GM23338 (cell line): ENCODE results near the gene FIBP. TPM values are rescaled to one million over a fixed set of nuclear protein-coding genes. Genes with fewer than 3 reads are reported as not detected.
A peak's percentile ranks its signal among the peaks of the same experiment; 100 is the strongest.

ENCODE experiments used
- ATAC-seq: fragments of 200-7000 bp; cut with Tn5 transposase; 3 replicates; pipeline ENCODE4 v1.9.1; 2020
- DNase-seq: peaks from one replicate; pipeline ENCODE4 v3.0.0-alpha.2; 2015; ENCODE audit warnings: low spot score
- H2AFZ ChIP-seq: fragments of 200-600 bp; sonication (generic); 2 replicates; pipeline ENCODE4 v1.8.0; 2016; ENCODE audit warnings: antibody characterized with exemption, mild to moderate bottlenecking, moderate library complexity
- H3F3A ChIP-seq: fragments of 200-600 bp; sonication (generic); replicated peaks from 2 replicates; pipeline ENCODE4 v1.8.0; 2017; ENCODE audit warnings: antibody characterized with exemption, mixed run types, low read depth
- H3K27ac ChIP-seq: fragments of 200-600 bp; sonication (generic); 2 replicates; pipeline ENCODE4 v1.6.1; 2016; ENCODE audit warnings: low read depth
- H3K27me3 ChIP-seq: fragments of 200-600 bp; sonication (generic); 2 replicates; pipeline ENCODE4 v1.8.0; 2016; ENCODE audit warnings: mild to moderate bottlenecking, mixed run types, moderate library complexity; ENCODE audit not compliant: insufficient read depth
- H3K36me3 ChIP-seq: fragments of 200-600 bp; sonication (generic); 2 replicates; pipeline ENCODE4 v1.8.0; 2016; ENCODE audit warnings: mild to moderate bottlenecking; ENCODE audit not compliant: insufficient read depth
- H3K4me1 ChIP-seq: fragments of 200-600 bp; sonication (generic); 2 replicates; pipeline ENCODE4 v1.8.0; 2016; ENCODE audit warnings: mild to moderate bottlenecking, moderate library complexity; ENCODE audit not compliant: insufficient read depth
- H3K4me2 ChIP-seq: fragments of 200-600 bp; sonication (generic); 2 replicates; pipeline ENCODE4 v1.7.1; 2017; ENCODE audit warnings: mixed run types
- H3K4me3 ChIP-seq: fragments of 200-600 bp; sonication (generic); 2 replicates; pipeline ENCODE4 v1.6.1; 2016; ENCODE audit warnings: mixed run types
- H3K79me2 ChIP-seq: fragments of 200-600 bp; sonication (generic); replicated peaks from 2 replicates; pipeline ENCODE4 v1.8.0; 2017; ENCODE audit warnings: mild to moderate bottlenecking; ENCODE audit not compliant: insufficient read depth
- H3K9me2 ChIP-seq: fragments of 200-600 bp; sonication (generic); 2 replicates; pipeline ENCODE4 v1.8.0; 2017; ENCODE audit not compliant: insufficient read depth
- H4K20me1 ChIP-seq: fragments of 200-600 bp; sonication (generic); replicated peaks from 2 replicates; pipeline ENCODE4 v1.8.0; 2017; ENCODE audit warnings: mild to moderate bottlenecking; ENCODE audit not compliant: insufficient read depth
- H3K27ac Mint-ChIP-seq: 2 replicates; pipeline ENCODE4 v1.8.0; 2020; ENCODE audit warnings: inconsistent platforms, mild to moderate bottlenecking, moderate library complexity, mixed read lengths
- H3K27me3 Mint-ChIP-seq: 3 replicates; pipeline ENCODE4 v1.8.0; 2022; ENCODE audit warnings: low read depth, mild to moderate bottlenecking, moderate library complexity, mixed read lengths, inconsistent platforms; ENCODE audit not compliant: insufficient read depth, poor library complexity
- H3K36me3 Mint-ChIP-seq: 3 replicates; pipeline ENCODE4 v1.8.0; 2021; ENCODE audit warnings: low read depth, mild to moderate bottlenecking, inconsistent platforms, moderate library complexity, mixed read lengths
- H3K4me1 Mint-ChIP-seq: 3 replicates; pipeline ENCODE4 v1.8.0; 2020; ENCODE audit warnings: mild to moderate bottlenecking, inconsistent platforms, mixed read lengths
- H3K4me3 Mint-ChIP-seq: 3 replicates; pipeline ENCODE4 v1.8.0; 2021; ENCODE audit warnings: moderate library complexity, mild to moderate bottlenecking, inconsistent platforms, mixed read lengths
- H3K9me3 Mint-ChIP-seq: 3 replicates; pipeline ENCODE4 v1.8.0; 2020; ENCODE audit warnings: moderate library complexity, mild to moderate bottlenecking, inconsistent platforms, mixed read lengths
- CREB1 ChIP-seq: fragments of 250-450 bp; sonication (Bioruptor Pico); IDR thresholded peaks from 2 replicates; pipeline ENCODE4 v1.5.0; 2020; ENCODE audit warnings: low read depth, mild to moderate bottlenecking, moderate library complexity
- EZH2 ChIP-seq: fragments of 200-600 bp; sonication (generic); IDR thresholded peaks from one replicate; pipeline ENCODE4 v1.8.0; 2017; ENCODE audit warnings: antibody characterized with exemption, mild to moderate bottlenecking, low read depth; ENCODE audit not compliant: unreplicated experiment
- EZH2phosphoT487 ChIP-seq: fragments of 200-600 bp; sonication (generic); IDR thresholded peaks from one replicate; pipeline ENCODE4 v1.8.1; 2018; ENCODE audit warnings: antibody characterized with exemption; ENCODE audit not compliant: unreplicated experiment
- JUNB ChIP-seq: IDR thresholded peaks from one replicate; pipeline ENCODE4 v1.6.1; 2016; ENCODE audit warnings: antibody characterized with exemption; ENCODE audit not compliant: unreplicated experiment
- NANOG ChIP-seq: IDR thresholded peaks from 2 replicates; pipeline ENCODE4 v1.6.1; 2016; ENCODE audit warnings: antibody characterized with exemption, borderline replicate concordance
- POLR2AphosphoS5 ChIP-seq: IDR thresholded peaks from 2 replicates; pipeline ENCODE4 v1.6.1; 2016; ENCODE audit warnings: antibody characterized with exemption, low read depth
- REST ChIP-seq: IDR thresholded peaks from one replicate; pipeline ENCODE4 v1.6.1; 2018; ENCODE audit warnings: antibody characterized with exemption; ENCODE audit not compliant: unreplicated experiment
- STAT1 ChIP-seq: IDR thresholded peaks from one replicate; pipeline ENCODE4 v1.6.1; 2016; ENCODE audit warnings: antibody characterized with exemption; ENCODE audit not compliant: unreplicated experiment
- ZNF114 ChIP-seq: fragments of 250-450 bp; sonication (Bioruptor Pico); IDR thresholded peaks from 2 replicates; pipeline ENCODE4 v1.5.0; 2020; ENCODE audit warnings: mild to moderate bottlenecking, moderate library complexity
- ZNF331 ChIP-seq: fragments of 250-450 bp; sonication (Bioruptor Pico); IDR thresholded peaks from 2 replicates; pipeline ENCODE4 v1.5.0; 2020; ENCODE audit warnings: low read depth, mild to moderate bottlenecking, moderate library complexity
- ZNF462 ChIP-seq: fragments of 250-450 bp; sonication (Bioruptor Pico); IDR thresholded peaks from 2 replicates; pipeline ENCODE4 v1.5.0; 2020; ENCODE audit warnings: mild to moderate bottlenecking, moderate library complexity
- polyA plus RNA-seq: library from polyadenylated mRNA; unstranded; fragments of >200 nt; fragmentation: Nextera tagmentation; extraction: Ambion mirVana; gene quantifications from 2 replicates; pipeline ENCODE4 v1.2.1, GENCODE V29; 2016
- total RNA-seq: library from RNA; depleted of rRNA; stranded (reverse); fragments of >200 nt; shearing (Covaris generic); gene quantifications from 2 replicates; pipeline ENCODE4 v1.2.3, GENCODE V29; 2014
- TF ChIP-seq, protein P1 (sequence below), 2 experiments: fragments of 200-600 bp in 1 of 2; sonication (generic) in 1 of 2; conservative IDR thresholded peaks; 2 replicates each; pipeline versions ENCODE4 v1.5.1 to v1.6.1; 2016 to 2017; ENCODE audit warnings: antibody characterized with exemption in 2 of 2, low read depth in 2 of 2, mild to moderate bottlenecking in 2 of 2, moderate library complexity in 1 of 2
- TF ChIP-seq, protein P2 (sequence below): IDR thresholded peaks from 2 replicates; pipeline ENCODE4 v1.6.1; 2016; ENCODE audit warnings: antibody characterized with exemption

FIBP gene
- total and polyA plus RNA-seq, 2 experiments from 2014 or later, result 79.0 to 102 TPM

- H3K4me1 ChIP-seq, result peaks cover 24% of the 10 kb centered on the region
- H3K9me2 ChIP-seq, result no peaks in the 10 kb centered on the region
- Mint-ChIP-seq H3K9me3 (peaks cover 2% of the 10 kb centered on the region; the same call in 1 of the 3 replicates), H3K4me1 (peaks cover 31% of the 10 kb centered on the region), H3K36me3 (peaks cover 45% of the 10 kb centered on the region), H3K27ac (peak overlapping the region; percentile 99), H3K4me3 (peak overlapping the region; percentile 98), H3K27me3 (peaks cover 32% of the 10 kb centered on the region)
- H3K4me2 ChIP-seq, result peak overlapping the region; percentile 89
- peaks cover 22% of the 10 kb centered on the region for H4K20me1 ChIP-seq
- H3F3A ChIP-seq, result peaks cover 39% of the 10 kb centered on the region
- H2AFZ ChIP-seq, result peak overlapping the region; percentile 95; the same call in 1 of the 2 replicates
- peaks cover 23% of the 10 kb centered on the region for H3K27me3 ChIP-seq
- no peak for DNase-seq
- peaks cover 14% of the 10 kb centered on the region; the same call in 1 of the 2 replicates for H3K36me3 ChIP-seq
- TF ChIP-seq NANOG (no peak), EZH2phosphoT487 (no peak), REST (no peak), ZNF114 (CRISPR knock-in tag) (no peak), JUNB (no peak), POLR2AphosphoS5 (no peak), CREB1 (CRISPR knock-in tag) (no peak), ZNF331 (no peak), STAT1 (no peak), ZNF462 (CRISPR knock-in tag) (no peak), EZH2 (no peak)
- TF ChIP-seq, protein P1, sequence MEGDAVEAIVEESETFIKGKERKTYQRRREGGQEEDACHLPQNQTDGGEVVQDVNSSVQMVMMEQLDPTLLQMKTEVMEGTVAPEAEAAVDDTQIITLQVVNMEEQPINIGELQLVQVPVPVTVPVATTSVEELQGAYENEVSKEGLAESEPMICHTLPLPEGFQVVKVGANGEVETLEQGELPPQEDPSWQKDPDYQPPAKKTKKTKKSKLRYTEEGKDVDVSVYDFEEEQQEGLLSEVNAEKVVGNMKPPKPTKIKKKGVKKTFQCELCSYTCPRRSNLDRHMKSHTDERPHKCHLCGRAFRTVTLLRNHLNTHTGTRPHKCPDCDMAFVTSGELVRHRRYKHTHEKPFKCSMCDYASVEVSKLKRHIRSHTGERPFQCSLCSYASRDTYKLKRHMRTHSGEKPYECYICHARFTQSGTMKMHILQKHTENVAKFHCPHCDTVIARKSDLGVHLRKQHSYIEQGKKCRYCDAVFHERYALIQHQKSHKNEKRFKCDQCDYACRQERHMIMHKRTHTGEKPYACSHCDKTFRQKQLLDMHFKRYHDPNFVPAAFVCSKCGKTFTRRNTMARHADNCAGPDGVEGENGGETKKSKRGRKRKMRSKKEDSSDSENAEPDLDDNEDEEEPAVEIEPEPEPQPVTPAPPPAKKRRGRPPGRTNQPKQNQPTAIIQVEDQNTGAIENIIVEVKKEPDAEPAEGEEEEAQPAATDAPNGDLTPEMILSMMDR (conservative IDR thresholded peaks at IDR 0.05; ENCODE audit: low read depth in 2 of 2), result no peak
- TF ChIP-seq, protein P2, sequence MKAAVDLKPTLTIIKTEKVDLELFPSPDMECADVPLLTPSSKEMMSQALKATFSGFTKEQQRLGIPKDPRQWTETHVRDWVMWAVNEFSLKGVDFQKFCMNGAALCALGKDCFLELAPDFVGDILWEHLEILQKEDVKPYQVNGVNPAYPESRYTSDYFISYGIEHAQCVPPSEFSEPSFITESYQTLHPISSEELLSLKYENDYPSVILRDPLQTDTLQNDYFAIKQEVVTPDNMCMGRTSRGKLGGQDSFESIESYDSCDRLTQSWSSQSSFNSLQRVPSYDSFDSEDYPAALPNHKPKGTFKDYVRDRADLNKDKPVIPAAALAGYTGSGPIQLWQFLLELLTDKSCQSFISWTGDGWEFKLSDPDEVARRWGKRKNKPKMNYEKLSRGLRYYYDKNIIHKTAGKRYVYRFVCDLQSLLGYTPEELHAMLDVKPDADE, result no peak
- peak overlapping the region; percentile 93 for H3K4me3 ChIP-seq
- H3K79me2 ChIP-seq, result peaks cover 12% of the 10 kb centered on the region
- H3K27ac ChIP-seq, result peak overlapping the region; percentile 78; the same call in 1 of the 2 replicates
- no peak for ATAC-seq
Observed at GRCh38 chr11:65886826-65887722, 1.2 kb downstream of the FIBP start.
